HG02623 (cell line): Measurements from ENCODE around the gene ELAVL1.

Source experiments
- ATAC-seq: cut with Tn5 transposase; IDR thresholded peaks from one replicate; pipeline ENCODE4 v1.9.1; 2021; ENCODE audit warnings: moderate library complexity; ENCODE audit not compliant: unreplicated experiment

ELAVL1 gene

DNA sequence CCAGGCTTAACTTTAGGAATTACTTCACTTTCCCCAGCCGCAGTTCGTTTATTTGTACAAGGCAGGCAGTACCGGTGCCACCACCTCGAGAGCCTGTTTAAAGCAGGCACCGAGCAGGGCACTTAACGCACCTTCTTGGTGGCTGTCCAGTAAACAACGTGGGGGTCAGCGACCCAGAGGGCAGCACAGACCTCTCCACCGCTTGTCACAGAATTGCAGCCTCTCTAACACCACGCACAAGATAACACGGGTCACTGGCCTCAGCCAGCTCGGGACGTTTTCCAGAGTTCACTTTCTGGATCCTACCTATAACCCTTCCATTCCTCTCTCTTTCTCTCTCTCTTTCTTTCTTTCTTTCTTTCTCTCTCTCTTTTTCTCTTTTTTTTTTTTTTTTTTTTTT lies 16.8 kb upstream of the ELAVL1 start:
- no peak for ATAC-seq

DNA sequence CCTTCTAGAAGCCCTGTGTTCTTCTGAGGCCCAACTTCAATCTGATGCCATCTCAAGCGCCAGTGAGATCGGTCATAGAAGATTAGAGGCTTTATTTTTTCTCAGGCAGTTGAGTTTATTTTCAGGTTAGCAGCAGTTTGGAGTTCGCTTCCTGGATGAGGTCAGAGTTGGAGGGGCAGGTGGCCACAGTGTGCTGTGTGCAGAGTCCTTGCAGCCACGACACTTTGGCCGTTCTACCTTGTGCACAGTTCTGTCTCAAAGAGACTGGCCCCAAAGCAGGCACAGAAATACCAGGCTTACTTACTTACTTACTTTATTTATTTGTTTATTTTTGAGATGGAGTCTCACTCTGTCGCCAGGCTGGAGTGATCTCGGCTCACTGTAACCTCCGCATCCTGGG lies 15.9 kb upstream of the ELAVL1 start:
- no peak for ATAC-seq

DNA sequence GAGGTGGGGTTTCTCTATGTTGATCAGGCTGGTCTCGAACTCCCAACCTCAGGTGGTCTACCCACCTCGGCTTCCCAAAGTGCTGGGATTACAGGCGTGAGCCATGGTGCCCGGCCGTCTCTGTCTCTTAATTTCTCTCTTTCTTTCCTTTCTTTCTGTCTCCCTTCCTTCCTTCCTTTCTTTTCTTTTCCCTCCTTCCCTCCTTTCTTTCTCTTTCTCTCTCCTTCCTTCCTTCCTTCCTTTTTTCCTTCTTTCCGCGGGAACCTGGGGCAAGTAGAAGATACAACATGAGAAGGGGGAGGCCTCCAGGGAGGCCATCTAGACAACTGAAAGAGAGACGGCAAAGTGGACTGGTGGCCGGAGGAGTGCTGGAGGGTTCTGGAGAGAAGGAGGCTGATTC lies 15.2 kb upstream of the ELAVL1 start:
- no peak for ATAC-seq

- no peak for ATAC-seq
Observed at GRCh38 chr19:8017808-8018207, 12.4 kb upstream of the ELAVL1 start.

- ATAC-seq: peak; percentile 25
Observed at GRCh38 chr19:8004723-8005513, 523 bp downstream of the ELAVL1 start.

DNA sequence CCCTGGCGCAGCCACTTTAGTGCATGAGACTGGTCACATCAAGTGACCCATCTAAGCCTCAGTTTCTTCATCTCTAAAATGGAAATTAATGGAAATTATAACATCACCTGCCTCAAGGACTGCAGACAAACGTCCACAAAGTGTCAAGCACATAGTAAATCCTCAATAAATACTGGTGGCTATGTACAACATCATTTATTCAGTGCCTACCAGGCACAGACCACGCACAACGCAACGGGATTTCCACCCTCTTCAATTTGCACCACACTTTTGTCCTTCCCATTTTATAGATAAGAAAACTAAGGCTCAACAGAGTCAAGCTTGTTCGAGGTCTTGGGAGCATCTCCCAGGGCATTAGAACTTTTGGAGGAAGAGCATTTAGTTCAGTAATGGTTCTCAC lies 1.4 kb downstream of the ELAVL1 start:
- ATAC-seq: no peak

- no peak for ATAC-seq
Observed at GRCh38 chr19:8001995-8002849, 3.2 kb downstream of the ELAVL1 start.

- no peak for ATAC-seq
Observed at GRCh38 chr19:8001651-8001994, 3.8 kb downstream of the ELAVL1 start.

DNA sequence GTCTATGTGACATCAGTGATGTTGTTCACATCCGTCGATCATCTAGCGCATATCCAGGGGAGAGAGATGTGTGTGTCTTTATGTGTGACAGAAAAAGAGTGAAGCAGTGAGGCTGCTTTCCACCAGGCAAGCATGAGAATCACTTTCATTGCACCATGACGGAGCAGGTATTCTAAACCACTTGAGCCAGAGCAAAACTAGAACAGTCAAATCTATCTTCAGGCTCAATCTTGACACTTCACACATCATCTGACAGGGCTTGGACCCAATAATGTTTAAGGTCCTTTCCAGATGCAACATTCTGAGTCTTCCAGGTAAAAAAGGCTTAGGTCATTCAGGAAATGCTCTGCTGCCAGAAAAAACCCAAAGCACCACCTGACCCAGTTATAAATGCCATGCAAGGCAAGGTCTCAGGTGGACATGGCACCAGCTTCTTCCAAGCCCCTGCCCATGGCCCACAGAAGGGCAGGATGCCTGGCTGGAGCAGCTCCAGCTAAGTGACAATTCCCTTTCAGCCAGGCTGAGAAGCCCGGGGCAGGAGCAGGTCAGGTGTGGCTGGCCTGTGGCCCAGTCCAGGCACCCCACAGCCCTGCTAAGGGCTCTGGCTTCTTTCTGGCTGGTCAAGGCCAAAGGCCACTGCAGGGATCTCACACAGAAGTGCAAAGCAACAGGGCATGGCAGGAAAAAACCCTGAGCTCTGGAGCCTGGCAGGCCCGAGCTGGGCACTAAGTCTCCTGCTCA lies 5.0 kb downstream of the ELAVL1 start:
- no peak for ATAC-seq

GRCh38 chr19:7999376-7999775 lies 6.1 kb downstream of the ELAVL1 start:
- ATAC-seq: no peak

- ATAC-seq: no peak
Observed at GRCh38 chr19:7997809-7998480, 7.5 kb downstream of the ELAVL1 start.

GRCh38 chr19:7996883-7997282 lies 8.6 kb downstream of the ELAVL1 start:
- ATAC-seq: no peak

DNA sequence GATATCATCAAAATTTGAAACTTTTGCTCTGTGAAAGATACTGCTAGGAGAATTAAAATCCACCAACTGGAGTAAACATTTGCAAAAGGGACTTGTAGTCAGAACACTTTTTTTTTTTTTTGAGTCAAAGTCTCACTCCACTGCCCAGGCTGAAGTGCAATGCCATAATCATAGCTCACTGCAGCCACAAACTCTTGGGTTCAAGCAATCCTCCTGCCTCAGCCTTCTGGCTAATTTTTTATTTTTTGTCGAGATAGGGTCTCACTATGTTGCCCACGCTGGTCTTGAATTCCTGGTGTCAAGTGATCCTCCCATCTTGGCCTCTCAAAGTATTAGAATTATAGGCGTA lies 9.7 kb downstream of the ELAVL1 start:
- no peak for ATAC-seq

DNA sequence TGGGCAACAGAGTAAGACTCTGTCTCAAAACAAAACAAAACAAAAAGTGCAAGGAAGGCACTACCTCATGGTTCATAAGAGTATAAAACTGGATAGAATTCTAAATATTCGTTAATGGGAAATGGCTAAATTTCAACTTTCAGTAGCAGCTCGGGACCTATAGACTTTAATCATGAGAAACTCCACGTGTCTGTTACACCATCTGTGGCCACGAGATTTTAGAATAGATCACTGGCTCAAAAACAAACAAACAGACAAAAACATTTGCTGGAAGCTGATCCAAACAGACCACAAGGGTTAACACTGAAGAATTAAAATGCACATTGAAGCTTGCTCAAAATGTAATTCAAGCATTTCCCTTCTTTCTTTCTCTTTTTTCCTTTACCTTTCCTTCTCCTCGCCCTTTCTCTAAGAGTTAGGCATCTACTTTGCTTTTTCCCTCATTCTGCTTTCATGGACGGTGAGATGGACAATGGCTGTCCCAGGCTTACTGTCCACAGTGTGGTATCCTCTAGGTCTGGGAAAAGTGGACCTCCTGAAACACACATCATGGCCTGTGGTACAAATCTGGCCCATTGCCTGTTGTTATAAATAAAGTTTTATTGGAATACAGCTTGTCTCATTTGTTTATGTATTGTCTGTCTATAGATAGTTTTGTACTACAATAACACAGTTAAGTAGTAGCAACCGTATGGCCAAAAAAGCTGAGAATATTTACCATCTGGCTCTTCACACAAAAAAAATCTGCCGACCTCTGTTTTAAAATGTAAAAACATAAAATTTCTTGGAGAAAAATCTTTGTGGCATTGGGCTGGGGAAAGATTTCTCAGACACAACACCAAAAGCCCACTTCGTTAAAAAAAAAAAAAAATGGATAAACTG lies 10.3 kb downstream of the ELAVL1 start:
- no peak for ATAC-seq

GRCh38 chr19:7994114-7994513 lies 11.3 kb downstream of the ELAVL1 start:
- ATAC-seq: no peak

DNA sequence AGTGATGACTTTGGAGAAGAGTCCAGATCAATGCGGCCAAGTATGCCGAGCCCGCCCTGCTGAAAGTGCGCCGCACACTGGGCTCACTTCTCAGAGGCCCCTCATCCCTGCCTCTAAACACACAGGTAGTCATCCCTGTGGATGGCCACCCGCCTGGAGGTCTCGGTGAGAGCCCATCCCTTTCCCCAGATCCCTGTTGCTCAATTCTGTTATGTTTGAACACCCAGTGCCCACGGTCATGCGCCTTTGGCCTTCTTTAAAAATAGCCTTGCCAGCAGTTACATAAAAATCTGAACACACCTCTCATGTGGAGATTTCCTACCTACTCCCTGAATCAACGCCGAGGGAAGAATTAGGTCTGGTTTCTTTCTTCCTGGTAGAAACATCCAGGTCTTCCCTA lies 11.9 kb downstream of the ELAVL1 start:
- ATAC-seq: no peak

DNA sequence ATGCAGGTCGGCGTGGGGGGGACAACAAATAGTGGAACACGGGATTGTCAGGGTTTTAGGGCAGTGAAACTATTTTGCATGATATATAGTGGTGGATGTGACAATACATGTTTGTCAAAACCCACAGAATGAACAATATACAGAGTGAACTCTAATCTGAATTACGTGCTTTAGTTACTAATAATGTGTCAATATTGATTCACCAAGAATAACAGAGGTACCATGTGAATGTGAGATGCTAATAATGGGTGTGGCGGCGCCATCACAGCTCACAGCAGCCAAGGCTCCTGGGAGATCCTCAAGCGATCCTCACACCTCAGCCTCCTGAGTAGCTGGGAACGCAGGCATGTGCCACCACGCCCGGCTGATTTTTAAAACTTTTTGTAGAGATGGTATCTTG lies 12.9 kb downstream of the ELAVL1 start:
- no peak for ATAC-seq

- ATAC-seq: no peak
Observed at GRCh38 chr19:7989071-7989575, 16.3 kb downstream of the ELAVL1 start.

GRCh38 chr19:7988307-7988706 lies 17.1 kb downstream of the ELAVL1 start:
- ATAC-seq: no peak
